ENCODE results near the gene CRELD1. TPM values are rescaled to one million over a fixed set of nuclear protein-coding genes. Genes with fewer than 3 reads are reported as not detected.
A peak's percentile ranks its signal among the peaks of the same experiment; 100 is the strongest.

The CRELD1 gene
- total and polyA plus RNA-seq, 10 of the 15 experiments (the other 5 are each of a cell fraction or from before 2014, with no cell fraction given): 1.3 to 15.9 (median 8.8) TPM

DNA sequence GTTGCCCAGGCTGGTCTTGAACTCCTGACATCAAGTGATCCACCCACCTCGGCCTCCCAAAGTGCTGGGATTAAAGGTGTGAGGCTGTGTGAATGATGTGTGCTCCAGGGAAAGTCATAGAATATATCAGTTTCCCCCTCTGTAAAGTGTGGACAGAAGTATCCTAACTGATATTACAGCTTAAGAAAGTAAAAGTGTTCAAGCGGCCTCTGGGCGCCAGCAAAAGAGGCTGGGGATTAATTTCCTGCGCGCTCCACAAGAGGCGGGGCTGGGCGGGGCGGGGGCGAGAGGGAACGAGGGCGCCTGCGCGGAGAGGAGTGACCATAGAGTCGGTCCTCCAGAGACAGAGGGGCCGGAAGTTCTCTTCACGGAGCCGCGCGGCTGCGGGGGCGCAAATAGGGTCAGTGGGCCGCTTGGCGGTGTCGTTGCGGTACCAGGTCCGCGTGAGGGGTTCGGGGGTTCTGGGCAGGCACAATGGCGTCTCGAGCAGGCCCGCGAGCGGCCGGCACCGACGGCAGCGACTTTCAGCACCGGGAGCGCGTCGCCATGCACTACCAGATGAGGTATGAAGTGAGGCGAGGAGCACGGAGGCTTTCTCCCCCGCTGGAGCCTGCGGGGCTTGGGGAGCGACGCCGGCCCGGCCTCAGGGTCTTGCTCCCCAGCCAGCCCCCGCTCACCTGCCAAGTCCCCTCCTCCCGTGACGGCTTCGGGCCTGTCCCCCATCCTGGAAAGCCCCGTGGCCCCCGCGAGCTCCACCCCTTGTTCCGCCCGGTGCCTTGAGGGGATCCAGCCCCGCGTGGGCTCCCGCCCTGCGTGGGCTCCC lies 43.2 kb upstream of the CRELD1 start, which contains the start of gene JAGN1 (continued):
- TF ChIP-seq ESRRA (IDR thresholded peaks at IDR 0.05; ENCODE audit: low read length) (no peak), MYC (IDR thresholded peaks at IDR 0.05; ENCODE audit: insufficient read depth, insufficient read length, insufficient replicate concordance, low read length, severe bottlenecking) (peak; percentile 80), TCF12 (IDR thresholded peaks at IDR 0.05; ENCODE audit: low read depth, low read length) (peak; percentile 57; the same call in 1 of the 2 replicates), ATF7 (IDR thresholded peaks at IDR 0.05; ENCODE audit: low read depth) (no peak; the same call in 1 of the 2 replicates), MEF2B (IDR thresholded peaks at IDR 0.05; ENCODE audit: partially characterized antibody, poor library complexity, severe bottlenecking) (no peak), TBL1XR1 (IDR thresholded peaks at IDR 0.05; ENCODE audit: low read depth, low read length) (0 out of 2 replicates have a peak, but pooled peaks have one; percentile 41), PAX5 (IDR thresholded peaks at IDR 0.05; ENCODE audit: borderline replicate concordance, low read depth, low read length) (0 out of 2 replicates have a peak, but pooled peaks have one; percentile 37), SUZ12 (IDR thresholded peaks at IDR 0.05; ENCODE audit: unreplicated experiment) (no peak), RFX5 (IDR thresholded peaks at IDR 0.05; ENCODE audit: low read depth, low read length) (no peak), IRF4 (IDR thresholded peaks at IDR 0.05; ENCODE audit: low read depth, low read length) (no peak), RELA (IDR thresholded peaks at IDR 0.05; ENCODE audit: borderline replicate concordance, partially characterized antibody) (peak; percentile 71), POLR2AphosphoS2 (IDR thresholded peaks at IDR 0.05; ENCODE audit: low read depth, low read length) (peak; percentile 58; the same call in 1 of the 2 replicates), SMAD1 (IDR thresholded peaks at IDR 0.05; ENCODE audit: low read depth, partially characterized antibody) (no peak), CEBPB (IDR thresholded peaks at IDR 0.05; ENCODE audit: borderline replicate concordance in 1 of 2, low read depth in 2 of 2, low read length in 2 of 2) (peak in 1 of 2 experiments; percentile 43; a peak in 1 of 4 replicates), RB1 (IDR thresholded peaks at IDR 0.05; ENCODE audit: borderline replicate concordance) (peak; percentile 30; the same call in 1 of the 2 replicates), CBFB (IDR thresholded peaks at IDR 0.05; ENCODE audit: low read depth) (peak; percentile 74; the same call in 1 of the 2 replicates), RAD51 (IDR thresholded peaks at IDR 0.05) (no peak), BCL11A (IDR thresholded peaks at IDR 0.05; ENCODE audit: low read depth, low read length) (no peak), NBN (IDR thresholded peaks at IDR 0.05) (peak; percentile 92)
- TF ChIP-seq, protein P1, sequence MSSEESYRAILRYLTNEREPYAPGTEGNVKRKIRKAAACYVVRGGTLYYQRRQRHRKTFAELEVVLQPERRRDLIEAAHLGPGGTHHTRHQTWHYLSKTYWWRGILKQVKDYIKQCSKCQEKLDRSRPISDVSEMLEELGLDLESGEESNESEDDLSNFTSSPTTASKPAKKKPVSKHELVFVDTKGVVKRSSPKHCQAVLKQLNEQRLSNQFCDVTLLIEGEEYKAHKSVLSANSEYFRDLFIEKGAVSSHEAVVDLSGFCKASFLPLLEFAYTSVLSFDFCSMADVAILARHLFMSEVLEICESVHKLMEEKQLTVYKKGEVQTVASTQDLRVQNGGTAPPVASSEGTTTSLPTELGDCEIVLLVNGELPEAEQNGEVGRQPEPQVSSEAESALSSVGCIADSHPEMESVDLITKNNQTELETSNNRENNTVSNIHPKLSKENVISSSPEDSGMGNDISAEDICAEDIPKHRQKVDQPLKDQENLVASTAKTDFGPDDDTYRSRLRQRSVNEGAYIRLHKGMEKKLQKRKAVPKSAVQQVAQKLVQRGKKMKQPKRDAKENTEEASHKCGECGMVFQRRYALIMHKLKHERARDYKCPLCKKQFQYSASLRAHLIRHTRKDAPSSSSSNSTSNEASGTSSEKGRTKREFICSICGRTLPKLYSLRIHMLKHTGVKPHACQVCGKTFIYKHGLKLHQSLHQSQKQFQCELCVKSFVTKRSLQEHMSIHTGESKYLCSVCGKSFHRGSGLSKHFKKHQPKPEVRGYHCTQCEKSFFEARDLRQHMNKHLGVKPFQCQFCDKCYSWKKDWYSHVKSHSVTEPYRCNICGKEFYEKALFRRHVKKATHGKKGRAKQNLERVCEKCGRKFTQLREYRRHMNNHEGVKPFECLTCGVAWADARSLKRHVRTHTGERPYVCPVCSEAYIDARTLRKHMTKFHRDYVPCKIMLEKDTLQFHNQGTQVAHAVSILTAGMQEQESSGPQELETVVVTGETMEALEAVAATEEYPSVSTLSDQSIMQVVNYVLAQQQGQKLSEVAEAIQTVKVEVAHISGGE (CRISPR knock-in tag; IDR thresholded peaks at IDR 0.05): no peak
- TF ChIP-seq, protein P2, sequence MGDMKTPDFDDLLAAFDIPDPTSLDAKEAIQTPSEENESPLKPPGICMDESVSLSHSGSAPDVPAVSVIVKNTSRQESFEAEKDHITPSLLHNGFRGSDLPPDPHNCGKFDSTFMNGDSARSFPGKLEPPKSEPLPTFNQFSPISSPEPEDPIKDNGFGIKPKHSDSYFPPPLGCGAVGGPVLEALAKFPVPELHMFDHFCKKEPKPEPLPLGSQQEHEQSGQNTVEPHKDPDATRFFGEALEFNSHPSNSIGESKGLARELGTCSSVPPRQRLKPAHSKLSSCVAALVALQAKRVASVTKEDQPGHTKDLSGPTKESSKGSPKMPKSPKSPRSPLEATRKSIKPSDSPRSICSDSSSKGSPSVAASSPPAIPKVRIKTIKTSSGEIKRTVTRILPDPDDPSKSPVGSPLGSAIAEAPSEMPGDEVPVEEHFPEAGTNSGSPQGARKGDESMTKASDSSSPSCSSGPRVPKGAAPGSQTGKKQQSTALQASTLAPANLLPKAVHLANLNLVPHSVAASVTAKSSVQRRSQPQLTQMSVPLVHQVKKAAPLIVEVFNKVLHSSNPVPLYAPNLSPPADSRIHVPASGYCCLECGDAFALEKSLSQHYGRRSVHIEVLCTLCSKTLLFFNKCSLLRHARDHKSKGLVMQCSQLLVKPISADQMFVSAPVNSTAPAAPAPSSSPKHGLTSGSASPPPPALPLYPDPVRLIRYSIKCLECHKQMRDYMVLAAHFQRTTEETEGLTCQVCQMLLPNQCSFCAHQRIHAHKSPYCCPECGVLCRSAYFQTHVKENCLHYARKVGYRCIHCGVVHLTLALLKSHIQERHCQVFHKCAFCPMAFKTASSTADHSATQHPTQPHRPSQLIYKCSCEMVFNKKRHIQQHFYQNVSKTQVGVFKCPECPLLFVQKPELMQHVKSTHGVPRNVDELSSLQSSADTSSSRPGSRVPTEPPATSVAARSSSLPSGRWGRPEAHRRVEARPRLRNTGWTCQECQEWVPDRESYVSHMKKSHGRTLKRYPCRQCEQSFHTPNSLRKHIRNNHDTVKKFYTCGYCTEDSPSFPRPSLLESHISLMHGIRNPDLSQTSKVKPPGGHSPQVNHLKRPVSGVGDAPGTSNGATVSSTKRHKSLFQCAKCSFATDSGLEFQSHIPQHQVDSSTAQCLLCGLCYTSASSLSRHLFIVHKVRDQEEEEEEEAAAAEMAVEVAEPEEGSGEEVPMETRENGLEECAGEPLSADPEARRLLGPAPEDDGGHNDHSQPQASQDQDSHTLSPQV (IDR thresholded peaks at IDR 0.05): no peak; the same call in 1 of the 2 replicates
